Muscle layer of duodenum (tissue), 2 donors: ENCODE data around the gene DBNL.

Experiments
- H3K27ac ChIP-seq: one replicate; pipeline ENCODE4 v1.7.0; 2013; ENCODE audit warnings: mild to moderate bottlenecking, low read length
- H3K27me3 ChIP-seq: one replicate; pipeline ENCODE4 v1.7.0; 2013; ENCODE audit warnings: low read depth, mild to moderate bottlenecking, control low read depth, low read length
- H3K36me3 ChIP-seq, 2 donors: one replicate each; pipeline ENCODE4 v1.7.0; 2013; ENCODE audit warnings: low read length in 2 of 2, control low read depth in 1 of 2, mild to moderate bottlenecking in 1 of 2; ENCODE audit not compliant: insufficient read depth in 2 of 2, control insufficient read depth in 1 of 2
- H3K4me1 ChIP-seq, 2 donors: one replicate each; pipeline ENCODE4 v1.7.0; 2013; ENCODE audit warnings: low read length in 2 of 2, mild to moderate bottlenecking in 2 of 2, control low read depth in 1 of 2, moderate library complexity in 1 of 2; ENCODE audit not compliant: insufficient read depth in 2 of 2, control insufficient read depth in 1 of 2
- H3K4me3 ChIP-seq, 2 donors: one replicate each; pipeline ENCODE4 v1.7.0; 2013; ENCODE audit warnings: low read length in 2 of 2, low read depth in 1 of 2, mild to moderate bottlenecking in 1 of 2
- H3K9me3 ChIP-seq, 2 donors: one replicate each; pipeline ENCODE4 v1.7.0; 2013; ENCODE audit warnings: low read length in 2 of 2, control low read depth in 1 of 2, mild to moderate bottlenecking in 1 of 2; ENCODE audit not compliant: control insufficient read depth in 1 of 2
- donor health status: healthy.

The DBNL gene

GRCh38 chr7:44103923-44104859 lies 59.7 kb downstream of the DBNL start, which contains the start of gene AEBP1:
AEBP1 (plus strand) TSS chr7:44104345; CDS start chr7:44104666, 321 bp downstream.
- no peaks in the 10 kb centered on the region for H3K4me1 ChIP-seq
- peak within 1 kb of the TSS; percentile 83 for H3K27ac ChIP-seq
- no peaks in the 10 kb centered on the region for H3K9me3 ChIP-seq
- peak within 1 kb of the TSS; percentile 64 to 70 for H3K4me3 ChIP-seq
- H3K36me3 ChIP-seq = peaks cover 0 to 10% of the 10 kb centered on the region in 2 donors
- H3K27me3 ChIP-seq = peaks cover 7% of the 10 kb centered on the region

- H3K4me3 ChIP-seq = peak overlapping the region; percentile 64 to 70
- peaks cover 7% of the 10 kb centered on the region for H3K27me3 ChIP-seq
- H3K9me3 ChIP-seq = no peaks in the 10 kb centered on the region
- peak overlapping the region; percentile 83 for H3K27ac ChIP-seq
- peaks cover 0 to 12% of the 10 kb centered on the region in 2 donors for H3K36me3 ChIP-seq
- H3K4me1 ChIP-seq = no peaks in the 10 kb centered on the region
These were observed 60.6 kb downstream of the DBNL start for GRCh38 chr7:44104860-44105771.

GRCh38 chr7:44105832-44106231 lies 61.3 kb downstream of the DBNL start:
- Histone ChIP-seq H3K36me3 (peaks cover 0 to 19% of the 10 kb centered on the region in 2 donors), H3K27ac (peak overlapping the region; percentile 83), H3K27me3 (peaks cover 7% of the 10 kb centered on the region), H3K9me3 (no peaks in the 10 kb centered on the region), H3K4me3 (peak overlapping the region; percentile 64 to 70), H3K4me1 (no peaks in the 10 kb centered on the region)

- Histone ChIP-seq H3K36me3 (peaks cover 0 to 26% of the 10 kb centered on the region in 2 donors), H3K27ac (no peak overlapping the region), H3K4me1 (no peaks in the 10 kb centered on the region), H3K27me3 (peaks cover 7% of the 10 kb centered on the region), H3K9me3 (no peaks in the 10 kb centered on the region), H3K4me3 (peak overlapping the region in 1 of 2 donors; percentile 70)
These were observed 62.0 kb downstream of the DBNL start for GRCh38 chr7:44106311-44107065.

- Histone ChIP-seq H3K36me3 (peaks cover 0 to 34% of the 10 kb centered on the region in 2 donors), H3K9me3 (no peaks in the 10 kb centered on the region), H3K27ac (no peak overlapping the region), H3K4me3 (no peak overlapping the region), H3K4me1 (no peaks in the 10 kb centered on the region), H3K27me3 (peaks cover 7% of the 10 kb centered on the region)
These were observed 62.8 kb downstream of the DBNL start for GRCh38 chr7:44107116-44107960.

GRCh38 chr7:44107961-44108767 lies 63.7 kb downstream of the DBNL start:
- Histone ChIP-seq H3K4me1 (no peaks in the 10 kb centered on the region), H3K4me3 (no peak overlapping the region), H3K36me3 (peaks cover 0 to 39% of the 10 kb centered on the region in 2 donors), H3K27ac (no peak overlapping the region), H3K27me3 (peaks cover 6% of the 10 kb centered on the region), H3K9me3 (no peaks in the 10 kb centered on the region)

- H3K4me1 ChIP-seq = no peaks in the 10 kb centered on the region
- H3K36me3 ChIP-seq = peaks cover 0 to 45% of the 10 kb centered on the region in 2 donors
- no peak overlapping the region for H3K4me3 ChIP-seq
- H3K9me3 ChIP-seq = no peaks in the 10 kb centered on the region
- no peak overlapping the region for H3K27ac ChIP-seq
- H3K27me3 ChIP-seq = no peaks in the 10 kb centered on the region
These were observed 64.6 kb downstream of the DBNL start for GRCh38 chr7:44108768-44109750.

GRCh38 chr7:44109991-44110390 lies 65.5 kb downstream of the DBNL start:
- Histone ChIP-seq H3K4me1 (no peaks in the 10 kb centered on the region), H3K4me3 (no peak overlapping the region), H3K9me3 (no peaks in the 10 kb centered on the region), H3K27ac (no peak overlapping the region), H3K27me3 (no peaks in the 10 kb centered on the region), H3K36me3 (peaks cover 2 to 54% of the 10 kb centered on the region in 2 donors)
